ENCODE data around the gene PADI6. TPM values are rescaled to one million over a fixed set of nuclear protein-coding genes. Genes with fewer than 3 reads are reported as not detected.
A peak's percentile ranks its signal among the peaks of the same experiment; 100 is the strongest.
"Not testable (repeated sequence)": the region's sequence is repeated elsewhere in the genome, so short reads cannot be mapped to it uniquely, and the experiment has no call there.

Gene PADI6
- total RNA-seq, 2 donors from 2014 or later, result not detected

- Mint-ChIP-seq H3K9me3 (no peaks in the 10 kb centered on the region), H3K27me3 (no peaks in the 10 kb centered on the region), H3K4me3 (no peak overlapping the region)
Observed at GRCh38 chr1:17404820-17405219, 32.8 kb downstream of the PADI6 start.

GRCh38 chr1:17405898-17406759 lies 34.1 kb downstream of the PADI6 start:
- H3K27ac Mint-ChIP-seq, result no peak overlapping the region
- H3K9me3 Mint-ChIP-seq, result no peaks in the 10 kb centered on the region
- no peaks in the 10 kb centered on the region for H3K27me3 Mint-ChIP-seq
- peaks cover 49% of the 10 kb centered on the region for H3K36me3 Mint-ChIP-seq (ENCODE audit: low read depth)
- no peaks in the 10 kb centered on the region for H3K4me1 Mint-ChIP-seq
- peak; percentile 82 for ATAC-seq (replicated peaks)
- H3K4me3 Mint-ChIP-seq, result no peak overlapping the region

More at GRCh38 chr1:17404820-17405219, 32.8 kb downstream of the PADI6 start:
- Mint-ChIP-seq H3K27ac (no peak overlapping the region), H3K36me3 (ENCODE audit: low read depth) (peaks cover 36% of the 10 kb centered on the region), H3K4me1 (no peaks in the 10 kb centered on the region)
- no peak for ATAC-seq (replicated peaks)

GRCh38 chr1:17406760-17407475 lies 34.9 kb downstream of the PADI6 start:
- H3K4me1 Mint-ChIP-seq; H3K27ac Mint-ChIP-seq; H3K9me3 Mint-ChIP-seq; ATAC-seq (replicated peaks); H3K27me3 Mint-ChIP-seq; H3K4me3 Mint-ChIP-seq: not testable (repeated sequence)
- peaks cover 57% of the 10 kb centered on the region for H3K36me3 Mint-ChIP-seq (ENCODE audit: low read depth)

- H3K4me3 Mint-ChIP-seq, result not testable (repeated sequence)
Observed at GRCh38 chr1:17407786-17408514, 36.0 kb downstream of the PADI6 start.

GRCh38 chr1:17409391-17409811 lies 37.4 kb downstream of the PADI6 start:
- Mint-ChIP-seq H3K9me3 (no peaks in the 10 kb centered on the region), H3K4me1 (no peaks in the 10 kb centered on the region), H3K36me3 (ENCODE audit: low read depth) (peaks cover 82% of the 10 kb centered on the region), H3K4me3 (no peak overlapping the region), H3K27ac (no peak overlapping the region), H3K27me3 (no peaks in the 10 kb centered on the region)
- ATAC-seq (replicated peaks), result no peak

More at GRCh38 chr1:17407786-17408514, 36.0 kb downstream of the PADI6 start:
- H3K36me3 Mint-ChIP-seq (ENCODE audit: low read depth), result peaks cover 68% of the 10 kb centered on the region
- H3K4me1 Mint-ChIP-seq; H3K9me3 Mint-ChIP-seq; ATAC-seq (replicated peaks); H3K27ac Mint-ChIP-seq; H3K27me3 Mint-ChIP-seq: not testable (repeated sequence)

GRCh38 chr1:17412093-17412870 lies 40.3 kb downstream of the PADI6 start:
- H3K36me3 Mint-ChIP-seq (ENCODE audit: low read depth), result peaks cover 100% of the 10 kb centered on the region
- no peak for ATAC-seq (replicated peaks)

GRCh38 chr1:17414022-17414421 lies 42.0 kb downstream of the PADI6 start:
- ATAC-seq (replicated peaks), result no peak
- Mint-ChIP-seq H3K4me3 (no peak overlapping the region), H3K9me3 (no peaks in the 10 kb centered on the region), H3K27me3 (no peaks in the 10 kb centered on the region), H3K27ac (no peak overlapping the region), H3K36me3 (ENCODE audit: low read depth) (peaks cover 100% of the 10 kb centered on the region), H3K4me1 (no peaks in the 10 kb centered on the region)

More at GRCh38 chr1:17412093-17412870, 40.3 kb downstream of the PADI6 start:
- Mint-ChIP-seq H3K27me3 (no peaks in the 10 kb centered on the region), H3K27ac (no peak overlapping the region), H3K4me1 (no peaks in the 10 kb centered on the region), H3K9me3 (no peaks in the 10 kb centered on the region), H3K4me3 (no peak overlapping the region)

GRCh38 chr1:17416389-17416788 lies 44.4 kb downstream of the PADI6 start:
- H3K27me3 Mint-ChIP-seq, result no peaks in the 10 kb centered on the region
- peaks cover 100% of the 10 kb centered on the region for H3K36me3 Mint-ChIP-seq (ENCODE audit: low read depth)
- H3K4me1 Mint-ChIP-seq, result peaks cover 4% of the 10 kb centered on the region
- H3K9me3 Mint-ChIP-seq, result no peaks in the 10 kb centered on the region
- no peak overlapping the region for H3K27ac Mint-ChIP-seq
- no peak for ATAC-seq (replicated peaks)
- H3K4me3 Mint-ChIP-seq, result no peak overlapping the region

- Mint-ChIP-seq H3K36me3 (ENCODE audit: low read depth) (peaks cover 100% of the 10 kb centered on the region), H3K4me1 (peaks cover 4% of the 10 kb centered on the region), H3K27me3 (no peaks in the 10 kb centered on the region), H3K4me3 (no peak overlapping the region), H3K9me3 (no peaks in the 10 kb centered on the region), H3K27ac (no peak overlapping the region)
- ATAC-seq (replicated peaks), result peak; percentile 69
Observed at GRCh38 chr1:17419626-17420328, 47.8 kb downstream of the PADI6 start.

GRCh38 chr1:17420391-17420918 lies 48.5 kb downstream of the PADI6 start:
- Mint-ChIP-seq H3K36me3 (ENCODE audit: low read depth) (peaks cover 100% of the 10 kb centered on the region), H3K4me1 (peaks cover 4% of the 10 kb centered on the region), H3K9me3 (no peaks in the 10 kb centered on the region), H3K4me3 (no peak overlapping the region), H3K27me3 (no peaks in the 10 kb centered on the region), H3K27ac (no peak overlapping the region)
- no peak for ATAC-seq (replicated peaks)

- peak overlapping the region; percentile 67 for H3K27ac Mint-ChIP-seq
- no peak overlapping the region for H3K4me3 Mint-ChIP-seq
- no peaks in the 10 kb centered on the region for H3K27me3 Mint-ChIP-seq
- peaks cover 4% of the 10 kb centered on the region for H3K4me1 Mint-ChIP-seq
- no peaks in the 10 kb centered on the region for H3K9me3 Mint-ChIP-seq
- no peak for ATAC-seq (replicated peaks)
- peaks cover 100% of the 10 kb centered on the region for H3K36me3 Mint-ChIP-seq (ENCODE audit: low read depth)
Observed at GRCh38 chr1:17422461-17422860, 50.5 kb downstream of the PADI6 start.

GRCh38 chr1:17423781-17424245 lies 51.8 kb downstream of the PADI6 start:
- no peaks in the 10 kb centered on the region for H3K27me3 Mint-ChIP-seq
- H3K4me1 Mint-ChIP-seq, result peaks cover 4% of the 10 kb centered on the region
- no peaks in the 10 kb centered on the region for H3K9me3 Mint-ChIP-seq
- H3K4me3 Mint-ChIP-seq, result no peak overlapping the region
- ATAC-seq (replicated peaks), result no peak
- H3K27ac Mint-ChIP-seq, result no peak overlapping the region
- peaks cover 97% of the 10 kb centered on the region for H3K36me3 Mint-ChIP-seq (ENCODE audit: low read depth)

Data from activated T-helper 17 cell treated with anti-CD3 and anti-CD28 coated beads, Interleukin-2, amount 50 U/mL, for 72 hours (primary cell).